HG03439 (cell line): ENCODE data around the gene SNAPIN.
"Not testable (repeated sequence)": the region's sequence is repeated elsewhere in the genome, so short reads cannot be mapped to it uniquely, and the experiment has no call there.

ENCODE experiments used
- ATAC-seq: cut with Tn5 transposase; IDR thresholded peaks from one replicate; pipeline ENCODE4 v1.9.1; 2021; ENCODE audit warnings: mild to moderate bottlenecking, moderate library complexity; ENCODE audit not compliant: unreplicated experiment

SNAPIN gene

GRCh38 chr1:153626904-153627714 lies 31.4 kb upstream of the SNAPIN start, which contains the start of gene S100A13:
S100A13 (minus strand) TSS chr1:153627505; CDS start chr1:153626472, 1,033 bp downstream.
- no peak for ATAC-seq

DNA sequence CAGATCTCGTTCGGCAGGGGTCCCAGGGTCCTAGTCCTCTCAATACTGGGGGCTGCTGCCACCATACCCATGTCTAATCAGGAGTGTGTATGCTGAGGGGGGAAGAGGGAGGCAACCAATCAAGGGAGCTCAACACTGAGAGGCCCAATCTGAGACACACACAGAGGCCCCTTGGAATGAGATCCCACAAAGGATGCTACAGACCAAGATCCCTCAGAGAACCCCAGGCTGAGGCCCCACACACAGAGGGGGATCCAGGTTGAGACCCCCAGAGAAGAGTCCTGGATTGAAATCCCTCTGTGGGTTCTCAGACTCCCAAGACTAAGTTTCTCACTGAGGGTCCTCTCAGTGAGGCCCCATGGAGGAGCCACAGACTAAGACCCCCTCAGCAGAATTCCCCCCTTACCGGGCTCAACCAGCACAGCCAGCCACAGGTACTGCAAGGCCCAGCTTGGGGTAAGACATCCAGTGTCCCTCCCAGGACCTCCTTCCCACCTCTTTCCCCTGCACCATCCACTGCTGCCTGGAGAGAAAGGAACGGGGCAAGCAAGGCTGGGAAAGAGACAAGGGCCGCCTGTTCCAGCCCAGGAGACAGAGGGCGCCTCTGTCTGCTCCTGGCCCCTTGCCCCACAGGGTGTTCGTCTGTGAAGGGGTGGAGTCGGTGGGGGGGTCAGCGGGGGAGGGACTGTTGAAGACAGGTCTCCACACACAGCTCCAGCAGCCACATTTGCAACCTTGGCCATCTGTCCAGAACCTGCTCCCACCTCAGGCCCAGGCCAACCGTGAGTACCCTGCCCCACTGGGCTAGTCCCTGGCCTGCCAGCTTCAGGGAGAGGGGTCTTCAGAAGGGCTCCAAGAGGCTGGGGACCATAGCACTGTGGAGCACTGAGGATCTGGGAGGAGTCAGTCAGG lies 30.5 kb upstream of the SNAPIN start, which contains the start of gene S100A1:
TSS of gene S100A1 (plus strand) at position 720 of the 912 bp plus-strand sequence. CDS start 2,088 bp downstream, outside the sequence.
- no peak for ATAC-seq

DNA sequence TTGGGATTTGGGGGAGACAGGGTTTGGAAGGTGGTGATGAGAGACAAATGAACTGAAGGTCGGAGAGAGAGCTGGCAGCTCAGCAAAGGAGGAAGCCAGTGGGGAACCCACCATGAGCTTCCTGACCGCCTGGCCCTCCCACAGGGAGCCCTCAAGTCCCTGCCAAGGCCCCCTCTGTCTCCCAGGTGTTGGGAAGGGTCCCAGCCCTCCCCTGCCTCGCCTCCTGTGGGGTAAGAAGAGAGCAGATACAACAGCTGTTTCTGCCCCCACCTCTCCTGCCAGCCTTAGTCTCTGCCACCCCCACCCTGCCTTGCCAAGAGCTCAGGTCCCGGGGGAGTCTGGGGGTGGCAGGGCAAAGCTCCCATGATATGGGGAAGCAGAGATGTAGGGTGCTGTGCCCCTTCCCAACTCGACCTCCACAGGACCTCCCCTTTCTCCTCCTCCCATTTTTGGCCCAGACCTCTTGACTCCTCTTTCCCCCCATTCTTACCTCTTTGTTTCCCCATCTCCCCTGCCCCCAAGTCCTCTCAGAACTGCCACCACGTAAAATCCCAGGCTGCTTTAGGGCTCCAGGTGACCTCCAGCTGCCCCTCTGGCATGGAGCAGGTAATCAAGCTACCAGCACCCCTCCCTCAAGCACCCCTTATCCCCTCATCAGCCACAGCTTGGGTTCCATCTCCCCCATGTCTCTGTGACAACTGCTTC lies 29.7 kb upstream of the SNAPIN start:
- no peak for ATAC-seq

GRCh38 chr1:153629343-153629665 lies 29.2 kb upstream of the SNAPIN start:
- no peak for ATAC-seq

DNA sequence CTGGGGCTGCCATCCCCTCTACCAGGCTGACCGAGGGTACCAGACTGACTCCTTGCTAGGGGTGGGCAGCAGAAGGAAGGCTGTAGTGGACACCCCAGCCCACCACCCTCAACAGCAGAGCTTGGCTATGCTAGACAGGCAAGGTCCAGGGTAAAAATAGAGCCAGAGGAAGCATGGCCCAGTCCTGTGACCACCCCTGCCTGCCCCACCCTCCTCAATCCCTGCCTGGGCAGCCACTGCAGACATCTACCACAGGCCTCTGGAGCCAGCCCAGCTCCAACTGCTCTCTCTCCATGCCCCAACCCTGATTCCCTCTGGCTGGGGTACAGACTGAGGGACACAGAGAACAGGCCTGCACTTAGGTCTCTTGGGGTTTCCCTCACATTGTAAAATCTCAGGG lies 28.5 kb upstream of the SNAPIN start:
- no peak for ATAC-seq

- no peak for ATAC-seq
These were observed 28.1 kb upstream of the SNAPIN start for GRCh38 chr1:153630384-153630783.

GRCh38 chr1:153631047-153632022 lies 27.2 kb upstream of the SNAPIN start:
- ATAC-seq, result no peak

GRCh38 chr1:153633161-153633753 lies 25.2 kb upstream of the SNAPIN start:
- no peak for ATAC-seq

DNA sequence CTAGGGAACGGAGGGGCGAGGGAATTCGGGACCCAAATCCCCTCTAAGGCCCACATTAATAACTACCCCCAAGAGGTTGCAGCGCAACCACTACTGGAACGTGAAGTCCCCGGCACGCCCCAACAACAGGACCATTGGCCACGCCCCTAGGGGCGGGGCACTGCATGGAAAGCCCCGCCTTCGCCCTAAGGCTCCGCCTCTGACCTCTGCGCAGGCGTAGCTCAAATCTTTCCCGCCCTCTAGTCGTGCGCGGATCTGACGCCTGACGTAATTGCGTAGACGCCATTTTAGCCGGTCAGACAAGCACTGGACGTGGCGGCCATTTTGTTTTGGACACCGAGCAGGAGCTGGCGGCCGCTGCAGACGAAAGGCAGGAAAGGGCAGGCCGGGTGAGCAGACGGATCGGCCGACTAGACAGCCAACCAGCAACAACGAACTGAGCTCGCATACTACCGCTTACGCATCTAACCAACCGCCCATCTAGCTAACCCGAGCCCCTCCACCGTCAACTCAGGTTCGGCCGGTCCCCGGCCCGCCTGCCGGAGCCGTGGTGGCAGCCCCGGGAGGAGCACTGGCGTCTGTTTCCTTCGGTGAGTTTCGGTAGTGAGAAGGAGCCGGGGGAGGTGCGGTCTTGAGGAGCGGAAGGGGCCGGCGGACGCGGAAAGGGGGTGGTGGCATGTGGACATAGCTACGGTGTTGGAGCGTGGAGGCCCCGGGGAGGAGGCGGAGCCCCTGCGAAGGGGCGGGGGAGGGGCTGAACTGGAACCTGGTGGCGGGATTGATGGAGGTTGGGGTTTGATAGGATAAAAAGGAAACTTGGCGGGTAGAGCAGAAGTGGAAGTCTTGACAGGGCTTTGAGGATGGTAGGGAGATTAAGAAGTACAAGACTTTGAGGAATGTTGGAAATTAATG lies 24.5 kb upstream of the SNAPIN start, which contains the start of gene CHTOP:
TSS of gene CHTOP (plus strand) at position 313 of the 912 bp plus-strand sequence. CDS start 2,523 bp downstream, outside the sequence.
- peak; percentile 90 for ATAC-seq

DNA sequence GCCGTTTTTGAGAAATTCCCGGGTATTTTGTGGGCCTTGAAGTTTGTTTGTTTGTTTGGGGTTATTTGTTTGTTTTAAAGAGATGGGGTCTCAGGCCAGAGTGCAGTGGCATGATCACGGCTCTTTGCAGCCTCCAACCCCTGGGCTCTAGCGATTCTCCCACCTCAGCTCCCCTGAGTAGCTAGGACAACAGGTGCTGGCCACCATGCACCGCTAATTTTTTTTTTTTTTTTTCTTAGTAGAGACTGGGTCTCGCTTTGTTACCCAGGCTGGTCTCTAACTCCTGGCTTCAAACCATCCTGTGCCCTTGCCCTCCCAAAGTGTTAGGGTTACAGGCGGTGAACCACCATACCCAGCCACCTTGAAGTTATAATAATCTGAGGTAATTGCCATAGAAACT lies 22.6 kb upstream of the SNAPIN start:
- ATAC-seq, result no peak

DNA sequence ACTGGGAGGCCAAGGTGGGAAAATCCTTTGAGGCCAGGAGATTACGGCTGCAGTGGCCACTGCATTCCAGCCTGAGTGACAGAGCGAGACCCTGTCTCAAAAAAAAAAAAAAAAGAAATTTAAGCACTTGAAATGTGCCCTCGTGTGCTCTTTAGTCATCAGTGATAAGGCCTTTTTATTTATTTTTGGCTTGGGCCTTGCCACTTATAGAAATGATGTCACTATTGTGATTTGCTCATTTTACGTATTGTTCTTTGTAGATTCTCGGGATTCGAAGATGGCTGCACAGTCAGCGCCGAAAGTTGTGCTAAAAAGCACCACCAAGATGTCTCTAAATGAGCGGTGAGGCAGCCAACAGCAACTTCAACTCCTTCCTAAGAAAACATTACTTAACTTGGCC lies 22.2 kb upstream of the SNAPIN start:
- ATAC-seq, result no peak

- no peak for ATAC-seq
These were observed 20.2 kb upstream of the SNAPIN start for GRCh38 chr1:153638261-153638660.

DNA sequence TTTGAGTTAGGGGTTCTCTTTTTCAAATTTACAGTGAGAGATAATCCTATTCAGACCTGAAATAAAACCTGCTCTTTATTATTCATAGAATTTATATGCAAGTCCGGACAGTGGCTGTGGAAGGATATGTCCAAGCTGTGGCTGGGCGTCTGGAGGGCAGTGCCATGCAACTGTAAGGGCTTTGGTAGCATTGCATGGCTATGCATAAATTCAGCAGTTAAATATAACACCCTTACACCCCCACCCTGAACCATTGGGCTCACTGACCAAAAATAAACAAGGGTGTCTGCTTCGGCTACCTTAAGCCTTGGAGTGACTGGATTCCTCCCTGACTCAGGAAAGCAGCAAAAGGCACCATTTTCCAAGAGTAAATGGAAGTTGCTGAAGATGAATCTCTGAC lies 19.2 kb upstream of the SNAPIN start:
- no peak for ATAC-seq

DNA sequence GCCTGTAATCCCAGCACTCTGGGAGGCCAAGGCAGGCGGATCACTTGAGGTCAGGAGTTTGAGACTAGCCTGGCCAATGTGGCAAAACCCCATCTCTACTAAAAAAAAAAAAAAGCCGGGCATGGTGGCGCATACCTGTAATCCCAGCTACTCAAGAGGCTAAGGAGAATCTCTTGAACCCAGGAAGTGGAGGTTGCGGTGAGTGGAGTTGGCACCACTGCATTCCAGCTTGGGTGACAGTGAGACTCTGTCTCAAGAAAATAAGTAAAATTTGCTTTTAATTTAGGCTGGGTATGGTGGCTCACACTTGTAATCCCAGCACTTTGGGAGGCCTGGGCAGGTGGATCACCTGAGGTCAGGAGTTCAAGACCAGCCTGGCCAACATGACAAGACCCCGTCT lies 18.3 kb upstream of the SNAPIN start:
- ATAC-seq, result not testable (repeated sequence)

DNA sequence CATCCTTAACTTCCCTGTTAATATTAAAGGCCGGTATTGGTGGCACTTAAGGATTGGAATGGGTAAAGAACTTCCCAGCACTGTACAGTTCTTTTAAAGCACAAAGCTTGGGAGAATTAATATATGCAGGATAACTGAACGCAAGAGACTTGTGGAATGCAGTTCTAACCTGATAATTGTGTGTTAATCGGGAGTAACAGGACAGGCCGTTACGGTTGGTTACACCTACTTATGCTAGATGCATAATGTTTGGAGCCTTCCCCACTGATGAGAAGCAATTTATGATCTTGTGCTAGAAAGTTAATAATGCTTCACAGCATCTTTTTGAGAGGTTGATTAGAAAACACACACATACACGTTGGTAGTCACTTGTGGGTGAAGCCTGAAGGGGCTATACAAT lies 17.6 kb upstream of the SNAPIN start:
- no peak for ATAC-seq

DNA sequence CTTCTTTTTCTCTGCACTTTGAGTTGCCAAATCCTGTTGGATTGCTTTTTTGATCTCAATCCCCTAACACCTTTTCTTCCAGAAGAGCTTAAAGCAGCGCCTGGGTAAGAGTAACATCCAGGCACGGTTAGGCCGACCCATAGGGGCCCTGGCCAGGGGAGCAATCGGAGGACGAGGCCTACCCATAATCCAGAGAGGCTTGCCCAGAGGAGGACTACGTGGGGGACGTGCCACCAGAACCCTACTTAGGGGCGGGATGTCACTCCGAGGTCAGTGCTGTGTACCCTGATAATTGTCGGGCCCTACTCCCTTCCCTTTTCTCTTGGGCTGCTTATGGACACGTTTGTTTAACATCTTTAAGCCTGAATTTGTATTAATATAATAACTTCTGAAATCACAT lies 16.3 kb upstream of the SNAPIN start:
- ATAC-seq, result no peak

- ATAC-seq, result no peak
These were observed 15.4 kb upstream of the SNAPIN start for GRCh38 chr1:153643100-153643499.

- no peak for ATAC-seq
These were observed 14.7 kb upstream of the SNAPIN start for GRCh38 chr1:153643816-153644215.
